ENCODE results near the gene FSTL1. TPM values are rescaled to one million over a fixed set of nuclear protein-coding genes. Genes with fewer than 3 reads are reported as not detected.
A peak's percentile ranks its signal among the peaks of the same experiment; 100 is the strongest.

Gene FSTL1, protein sequence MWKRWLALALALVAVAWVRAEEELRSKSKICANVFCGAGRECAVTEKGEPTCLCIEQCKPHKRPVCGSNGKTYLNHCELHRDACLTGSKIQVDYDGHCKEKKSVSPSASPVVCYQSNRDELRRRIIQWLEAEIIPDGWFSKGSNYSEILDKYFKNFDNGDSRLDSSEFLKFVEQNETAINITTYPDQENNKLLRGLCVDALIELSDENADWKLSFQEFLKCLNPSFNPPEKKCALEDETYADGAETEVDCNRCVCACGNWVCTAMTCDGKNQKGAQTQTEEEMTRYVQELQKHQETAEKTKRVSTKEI
- total RNA-seq, result 1 to 10 TPM; 1.0 to 2.9 TPM

DNA sequence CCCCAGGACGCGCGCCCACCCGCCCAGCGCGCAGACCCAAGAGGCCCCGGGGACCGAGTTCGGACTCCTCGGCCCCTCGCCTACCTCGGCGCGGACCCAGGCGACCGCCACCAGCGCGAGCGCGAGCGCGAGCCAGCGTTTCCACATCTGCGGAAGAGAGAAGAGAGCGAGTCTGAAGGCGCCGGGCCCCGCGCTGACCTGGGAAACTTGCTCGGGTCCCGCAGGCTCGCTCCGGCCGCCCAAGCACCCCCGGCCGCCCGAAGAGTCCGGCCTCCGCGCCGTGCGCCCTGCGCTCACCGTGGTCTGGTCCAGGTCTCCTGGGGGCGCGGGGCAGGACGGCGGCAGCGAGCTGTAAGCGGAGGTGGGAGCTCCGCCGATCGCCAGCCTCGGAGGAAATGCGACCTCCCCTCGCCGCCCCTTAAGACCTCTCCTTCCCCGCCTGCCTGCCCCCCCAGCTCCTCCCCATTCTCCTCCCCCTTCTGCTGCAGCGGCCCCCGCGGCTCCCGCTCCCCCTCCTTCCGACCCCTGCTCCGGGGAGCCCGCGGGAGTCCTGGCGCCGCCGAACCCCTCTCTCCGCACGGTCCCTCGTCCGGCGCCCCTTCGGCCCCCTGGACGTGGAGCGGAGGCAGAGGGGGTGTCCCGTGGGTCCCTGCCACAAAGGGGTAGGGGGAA lies at the start of gene FSTL1:
FSTL1 (minus strand) TSS at position 393 of the 672 bp plus-strand sequence; CDS start at position 147, 246 bp downstream.
- peak; percentile 58 for ATAC-seq
- peaks cover 3% of the 10 kb centered on the region for H3K9me3 Mint-ChIP-seq

DNA sequence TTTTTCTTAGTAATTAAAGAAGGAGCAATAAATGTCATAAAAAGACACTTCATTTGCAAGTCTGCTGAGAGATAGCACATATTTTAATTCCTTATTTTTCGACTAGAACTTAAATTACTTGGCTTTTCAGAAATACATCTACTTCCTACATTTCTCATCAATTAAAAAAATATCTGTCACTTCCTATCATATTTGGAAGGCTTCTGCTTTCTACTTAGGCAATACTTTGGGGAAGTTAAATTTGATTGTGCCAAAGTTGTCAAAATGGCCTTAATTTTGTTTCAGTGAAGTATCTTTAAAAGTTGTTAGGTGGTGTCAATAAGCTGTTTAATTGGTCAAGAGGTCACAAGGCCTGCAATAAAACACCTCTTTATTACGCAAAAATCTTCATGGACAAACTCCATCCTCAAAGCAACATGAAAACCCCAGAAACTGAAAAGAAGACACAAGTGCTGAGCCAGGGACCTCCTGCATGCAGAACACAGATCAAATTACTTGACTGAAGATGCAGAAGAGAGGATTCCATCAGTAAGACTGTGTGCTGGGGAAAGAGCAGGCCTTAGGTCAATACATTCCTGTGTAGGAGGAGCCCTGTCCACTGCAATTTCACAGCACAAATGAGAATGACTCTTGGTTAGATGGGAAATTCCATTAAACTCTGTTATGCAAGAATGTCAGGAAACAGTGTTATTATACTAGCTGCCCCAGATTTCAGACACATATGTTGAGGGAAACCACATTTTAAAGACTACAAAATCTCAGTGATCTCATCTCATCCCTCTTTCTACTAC lies 48.0 kb upstream of the FSTL1 start:
- H3K27ac Mint-ChIP-seq, result no peak overlapping the region
- H3K27me3 Mint-ChIP-seq, result no peaks in the 10 kb centered on the region
- H3K36me3 Mint-ChIP-seq (ENCODE audit: low read depth), result no peaks in the 10 kb centered on the region
- TF ChIP-seq, protein P1, sequence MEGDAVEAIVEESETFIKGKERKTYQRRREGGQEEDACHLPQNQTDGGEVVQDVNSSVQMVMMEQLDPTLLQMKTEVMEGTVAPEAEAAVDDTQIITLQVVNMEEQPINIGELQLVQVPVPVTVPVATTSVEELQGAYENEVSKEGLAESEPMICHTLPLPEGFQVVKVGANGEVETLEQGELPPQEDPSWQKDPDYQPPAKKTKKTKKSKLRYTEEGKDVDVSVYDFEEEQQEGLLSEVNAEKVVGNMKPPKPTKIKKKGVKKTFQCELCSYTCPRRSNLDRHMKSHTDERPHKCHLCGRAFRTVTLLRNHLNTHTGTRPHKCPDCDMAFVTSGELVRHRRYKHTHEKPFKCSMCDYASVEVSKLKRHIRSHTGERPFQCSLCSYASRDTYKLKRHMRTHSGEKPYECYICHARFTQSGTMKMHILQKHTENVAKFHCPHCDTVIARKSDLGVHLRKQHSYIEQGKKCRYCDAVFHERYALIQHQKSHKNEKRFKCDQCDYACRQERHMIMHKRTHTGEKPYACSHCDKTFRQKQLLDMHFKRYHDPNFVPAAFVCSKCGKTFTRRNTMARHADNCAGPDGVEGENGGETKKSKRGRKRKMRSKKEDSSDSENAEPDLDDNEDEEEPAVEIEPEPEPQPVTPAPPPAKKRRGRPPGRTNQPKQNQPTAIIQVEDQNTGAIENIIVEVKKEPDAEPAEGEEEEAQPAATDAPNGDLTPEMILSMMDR (IDR thresholded peaks at IDR 0.05), result no peak
- no peaks in the 10 kb centered on the region for H3K4me1 Mint-ChIP-seq (ENCODE audit: low read depth)
- POLR2A ChIA-PET, result no interaction called here
- CTCF ChIA-PET, result no interaction called here
- intact Hi-C loops (cut with micrococcal nuclease), result no loop called here
- no peak for DNase-seq
- H3K9me3 Mint-ChIP-seq, result peaks cover 6% of the 10 kb centered on the region
- no peak for ATAC-seq
- no peak overlapping the region for H3K4me3 Mint-ChIP-seq

More for the DNA sequence above, at the start of gene FSTL1:
- DNase-seq, result peak; percentile 14
- Mint-ChIP-seq H3K4me1 (ENCODE audit: low read depth) (peaks cover 4% of the 10 kb centered on the region), H3K36me3 (ENCODE audit: low read depth) (no peaks in the 10 kb centered on the region), H3K27ac (no peak within 1 kb of the TSS), H3K27me3 (peaks cover 53% of the 10 kb centered on the region), H3K4me3 (peak within 1 kb of the TSS; percentile 74)
- ChIA-PET POLR2A (no interaction called here), CTCF (interaction anchor here (1.4 kb wide), 1 partner anchor 33 kb away, joined by 6 read pairs; no protein-coding TSS in a partner anchor)
- intact Hi-C loops (cut with micrococcal nuclease), result no loop called here
- TF ChIP-seq, protein P1 (IDR thresholded peaks at IDR 0.05), result no peak

DNA sequence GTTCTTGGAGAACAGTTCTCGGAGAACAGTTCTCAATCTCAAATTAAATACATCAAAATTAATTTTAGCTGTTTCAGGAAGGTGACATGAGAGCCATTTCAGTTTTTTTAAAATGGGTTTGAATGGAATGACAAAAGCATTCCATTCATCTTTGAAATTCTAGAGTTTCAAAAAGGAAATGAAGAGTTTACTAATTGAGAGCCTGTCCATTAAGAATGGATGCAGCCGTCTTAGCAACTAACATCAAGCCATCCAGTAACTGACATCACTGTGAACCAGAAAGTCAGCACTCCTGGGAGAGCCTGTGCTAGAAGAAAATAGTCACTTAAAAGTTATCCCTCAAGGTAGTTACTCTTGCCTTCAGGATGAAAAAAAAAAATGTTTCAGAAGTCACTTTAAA lies 47.0 kb upstream of the FSTL1 start:
- H3K36me3 Mint-ChIP-seq (ENCODE audit: low read depth), result no peaks in the 10 kb centered on the region
- H3K27me3 Mint-ChIP-seq, result no peaks in the 10 kb centered on the region
- peaks cover 6% of the 10 kb centered on the region for H3K9me3 Mint-ChIP-seq
- ATAC-seq (no peak), DNase-seq (no peak)
- H3K27ac Mint-ChIP-seq, result no peak overlapping the region
- no peak overlapping the region for H3K4me3 Mint-ChIP-seq
- POLR2A ChIA-PET, result no interaction called here
- intact Hi-C loops (cut with micrococcal nuclease), result no loop called here
- TF ChIP-seq, protein P1 (IDR thresholded peaks at IDR 0.05), result no peak
- H3K4me1 Mint-ChIP-seq (ENCODE audit: low read depth), result no peaks in the 10 kb centered on the region
- CTCF ChIA-PET, result interaction anchor here (1.1 kb wide), 1 partner anchor 61 kb away, joined by 3 read pairs; no protein-coding TSS in a partner anchor

DNA sequence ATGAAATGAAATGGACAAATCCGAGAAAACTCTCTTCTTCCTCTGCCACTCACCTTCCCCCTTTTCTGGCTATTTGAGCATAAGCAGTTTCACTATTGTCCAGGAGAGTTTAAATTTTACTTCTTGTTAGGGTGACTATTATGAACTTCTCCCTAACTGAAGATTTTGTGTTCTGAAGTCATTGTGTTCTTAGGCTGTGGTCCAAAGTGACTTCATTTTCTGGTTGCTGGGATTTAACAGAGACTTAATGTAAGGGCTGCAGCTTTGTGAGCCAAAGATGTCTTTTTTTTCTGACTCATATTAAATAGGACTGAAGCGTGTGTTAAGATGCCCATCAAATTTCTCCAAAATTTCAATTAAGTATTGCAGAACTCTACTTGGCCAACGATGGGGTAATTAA lies 46.5 kb upstream of the FSTL1 start:
- TF ChIP-seq, protein P1 (IDR thresholded peaks at IDR 0.05), result no peak
- CTCF ChIA-PET, result interaction anchor here (1.1 kb wide), 1 partner anchor 61 kb away, joined by 3 read pairs; no protein-coding TSS in a partner anchor
- Mint-ChIP-seq H3K27me3 (no peaks in the 10 kb centered on the region), H3K4me1 (ENCODE audit: low read depth) (no peaks in the 10 kb centered on the region), H3K27ac (no peak overlapping the region), H3K9me3 (peaks cover 6% of the 10 kb centered on the region), H3K36me3 (ENCODE audit: low read depth) (no peaks in the 10 kb centered on the region), H3K4me3 (no peak overlapping the region)
- POLR2A ChIA-PET, result no interaction called here
- intact Hi-C loops (cut with micrococcal nuclease), result no loop called here
- no peak for ATAC-seq
- no peak for DNase-seq

All from activated CD8-positive, alpha-beta T cell treated with anti-CD3 and anti-CD28 coated beads for 36 hours (primary cell).